Right hindlimb (tissue), 1 donor: ENCODE data around the gene ADCY7.
A peak's percentile ranks its signal among the peaks of the same experiment; 100 is the strongest.

ENCODE experiments used
- DNase-seq: peaks from one replicate; pipeline ENCODE4 v3.0.0-alpha.2; 2018

ADCY7 gene

DNA sequence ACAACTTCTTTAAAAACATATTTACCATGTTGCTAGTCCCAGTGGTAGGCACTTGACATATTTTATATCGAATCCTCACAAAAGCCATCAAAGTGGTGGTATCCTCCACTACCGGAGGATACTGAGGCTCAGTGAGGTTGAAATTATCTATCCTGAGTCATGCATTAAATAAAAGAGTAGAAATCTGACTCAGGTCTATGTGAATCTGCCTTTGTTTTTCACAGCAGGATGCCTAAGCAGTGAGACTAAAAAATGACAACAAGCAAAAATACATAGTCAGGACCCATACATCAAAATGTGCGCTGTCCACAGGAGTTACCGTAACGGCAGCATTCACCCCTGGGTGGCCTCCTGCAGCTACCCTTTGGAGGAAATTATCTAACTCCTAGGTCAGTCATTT is 84.8 kb downstream of the ADCY7 start:
- no peak for DNase-seq

DNA sequence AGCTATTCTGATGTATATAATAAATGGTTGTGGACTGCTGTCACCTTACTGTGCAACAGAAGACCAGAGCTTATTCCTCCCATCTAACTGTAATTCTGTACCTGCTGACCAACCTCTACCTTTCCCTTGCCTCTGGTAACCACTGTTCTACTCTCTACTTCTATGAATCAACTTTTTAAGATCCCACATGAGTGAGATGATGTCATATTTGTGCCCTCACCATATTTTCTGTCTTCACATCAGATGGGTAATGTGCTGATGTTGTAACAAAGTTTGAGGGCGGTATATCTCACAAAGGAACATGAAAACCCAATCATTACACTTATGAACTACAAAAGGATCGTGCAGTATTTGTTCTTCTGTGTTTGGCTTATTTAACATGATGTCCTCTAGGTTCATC is 85.6 kb downstream of the ADCY7 start:
- DNase-seq: no peak

DNA sequence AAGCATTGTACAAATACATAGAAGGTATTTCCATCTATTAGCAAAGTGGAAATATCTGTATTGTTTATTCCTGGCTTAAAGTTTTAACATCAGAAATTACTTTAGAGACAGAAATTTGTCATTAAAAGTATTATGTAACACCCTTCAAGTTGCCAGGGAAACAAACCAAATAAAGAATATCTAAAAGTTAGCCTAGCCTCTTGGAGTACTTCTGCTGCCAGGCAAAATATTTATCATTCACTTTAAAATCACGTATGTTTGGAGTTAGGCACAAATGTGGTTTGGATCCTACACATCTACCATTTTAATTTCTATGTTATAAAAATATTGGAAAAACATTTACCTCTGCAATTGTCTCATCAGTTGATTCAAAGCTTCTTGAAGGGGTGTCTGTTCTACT is 87.7 kb downstream of the ADCY7 start:
- DNase-seq: no peak

DNA sequence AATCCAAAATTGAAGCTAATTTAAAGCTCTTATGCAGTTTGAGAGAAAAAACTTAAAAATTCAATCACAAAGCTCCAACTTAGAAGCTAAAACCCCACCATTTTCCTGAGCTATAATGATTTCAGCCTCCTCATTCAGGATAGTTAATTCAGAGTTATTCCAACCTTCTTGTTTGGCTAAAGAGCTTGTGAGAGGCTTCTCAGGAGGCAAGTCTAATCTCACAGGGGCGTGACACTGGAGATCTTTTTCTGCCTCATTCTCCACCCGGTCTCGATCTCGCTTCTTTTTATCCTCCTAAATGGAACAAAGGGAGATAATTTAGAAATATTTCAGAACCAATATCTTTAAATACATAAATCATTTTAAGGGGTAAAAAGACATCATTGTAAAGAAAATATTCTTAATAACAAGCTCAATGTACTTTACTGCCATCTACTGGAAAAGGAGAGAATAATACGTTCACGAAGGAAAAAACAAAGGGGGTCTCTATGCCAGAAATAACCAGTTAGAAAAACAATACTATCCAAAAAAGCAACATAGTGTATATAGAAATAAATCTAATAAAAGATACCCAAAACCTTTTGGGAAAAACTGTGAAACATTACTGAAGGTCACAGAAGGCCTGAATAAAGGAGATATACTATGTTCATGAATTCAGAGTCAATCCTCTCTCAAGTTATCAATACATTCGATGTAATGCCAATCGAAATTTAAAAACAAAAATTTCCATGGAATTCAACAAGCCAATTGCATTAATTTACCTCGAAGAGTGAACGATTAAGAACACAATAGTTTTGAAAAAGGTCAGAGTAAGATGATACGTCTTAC is 88.5 kb downstream of the ADCY7 start:
- DNase-seq: no peak

DNA sequence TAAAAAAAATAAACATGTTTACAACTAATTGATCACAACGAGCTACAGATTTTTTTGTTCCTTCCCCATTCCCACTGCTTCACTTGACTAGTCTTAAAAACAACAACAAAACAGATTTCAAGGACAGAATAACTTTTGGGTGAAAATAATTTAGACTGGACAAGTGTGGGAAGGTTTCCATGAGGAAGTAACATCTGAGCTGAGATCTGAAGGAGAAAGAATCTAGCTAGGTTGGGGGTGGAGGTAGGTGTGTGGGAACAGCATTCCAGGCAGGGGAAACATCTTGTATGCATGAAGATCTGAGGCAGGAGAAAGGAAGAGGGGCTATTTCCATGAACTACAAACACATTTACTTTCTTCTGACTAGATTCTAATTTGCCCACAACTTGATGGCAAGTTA is 93.3 kb downstream of the ADCY7 start:
- DNase-seq: no peak

DNA sequence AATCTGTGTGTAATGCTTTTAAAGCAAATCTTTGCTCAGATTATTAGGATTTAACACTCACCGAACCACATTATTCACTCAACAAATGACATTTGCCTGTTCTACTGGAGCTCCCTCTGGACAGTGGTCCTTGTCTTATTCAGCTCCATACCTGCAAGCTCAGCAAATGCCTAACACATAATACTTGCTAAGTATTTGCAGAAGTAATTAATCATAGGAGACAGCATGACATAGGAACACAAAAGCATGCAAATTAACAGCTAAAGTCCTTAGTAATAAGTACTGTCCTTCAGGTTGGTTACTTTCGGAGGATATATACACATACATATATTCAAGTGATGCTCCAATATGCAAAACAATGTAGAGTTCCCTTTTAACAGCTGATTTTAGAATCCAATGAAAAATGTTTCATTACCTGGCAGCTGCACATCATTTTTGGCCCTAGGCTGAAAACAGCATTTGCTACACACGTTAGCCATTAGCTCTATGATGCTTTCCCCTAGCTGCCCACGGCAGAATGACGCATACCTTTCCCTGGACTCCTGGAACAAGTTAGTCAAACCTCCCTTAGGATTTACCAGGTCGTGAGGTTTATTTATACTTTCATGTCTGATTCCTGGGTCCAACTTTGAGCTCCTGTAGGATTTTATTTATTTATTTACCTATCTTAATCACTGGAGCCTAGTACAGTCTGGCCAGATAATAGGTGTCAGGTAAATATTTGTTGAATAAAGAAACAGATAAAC is 93.9 kb downstream of the ADCY7 start:
- peak; percentile 38 for DNase-seq

DNA sequence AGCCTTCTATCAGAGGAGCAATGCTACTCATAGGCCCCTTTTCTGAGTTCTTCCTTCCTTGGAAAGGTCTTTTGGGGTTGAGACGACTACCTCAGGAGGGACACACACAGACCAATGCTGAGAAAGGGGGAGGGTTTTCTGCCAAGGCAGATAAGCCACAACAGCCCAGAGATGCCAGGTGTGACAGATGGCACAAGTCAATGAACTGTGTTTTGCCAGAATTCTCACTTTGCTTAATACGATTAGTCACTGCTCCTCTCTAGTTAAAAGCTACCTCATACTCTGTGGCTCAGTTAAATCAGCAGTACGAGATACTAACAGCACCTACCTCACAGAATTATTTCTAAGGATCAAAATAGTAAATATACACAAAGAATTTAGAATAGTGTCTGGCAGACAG is 94.4 kb downstream of the ADCY7 start:
- no peak for DNase-seq

DNA sequence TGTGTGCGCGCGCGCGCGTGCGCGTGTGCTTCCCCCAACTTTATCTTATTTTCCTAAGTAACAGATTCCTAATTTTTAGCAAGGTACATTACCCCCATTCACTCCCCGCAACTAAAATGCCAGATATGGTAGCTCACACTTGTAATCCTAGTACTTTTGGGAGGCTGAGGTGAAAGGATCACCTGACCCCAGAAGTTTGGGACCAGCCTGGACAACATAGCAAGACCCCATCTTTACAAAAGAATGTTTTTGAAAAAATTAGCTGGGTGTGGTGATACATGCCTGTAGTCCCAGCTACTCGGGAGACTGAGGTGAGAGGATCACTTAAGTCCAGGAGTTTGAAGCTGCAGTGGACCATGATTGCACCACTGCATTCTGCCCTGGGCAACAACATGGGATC is 97.3 kb downstream of the ADCY7 start:
- DNase-seq: no peak

DNA sequence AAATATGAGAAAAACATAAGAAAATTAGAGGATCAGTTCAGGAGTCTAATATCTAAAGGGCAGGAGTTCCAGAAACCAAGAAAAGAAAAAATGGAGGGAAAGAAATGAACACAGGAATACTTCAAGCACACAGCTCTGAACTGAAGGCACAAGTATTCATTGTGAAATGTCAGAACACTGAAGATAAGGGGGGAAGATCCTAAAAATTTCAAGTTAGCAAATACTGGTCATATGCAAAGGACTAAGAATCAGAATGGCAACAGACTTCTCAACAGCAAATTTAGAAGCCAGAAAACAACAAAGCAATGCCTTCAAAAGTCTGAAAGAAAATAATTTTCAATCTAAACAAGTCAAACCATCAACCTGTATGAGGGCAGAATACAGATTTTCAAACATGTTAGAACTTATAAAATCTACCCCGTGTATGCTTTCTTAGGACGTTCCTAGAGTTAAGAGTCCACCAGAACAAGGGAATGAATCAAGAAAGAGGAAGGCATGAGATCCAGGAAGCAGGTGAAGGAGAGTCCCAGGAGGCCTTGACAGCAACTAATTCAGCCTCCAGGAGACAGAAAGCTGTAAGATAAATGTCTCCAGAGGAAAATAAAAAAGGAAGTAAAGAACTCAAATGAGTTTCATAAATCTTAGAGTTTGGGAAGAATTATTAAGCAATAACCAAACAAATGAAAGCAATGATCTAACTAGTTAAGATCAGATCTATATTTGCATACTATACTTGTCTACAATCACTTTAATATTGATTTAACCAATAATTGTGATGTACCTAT is 99.6 kb downstream of the ADCY7 start:
- DNase-seq: no peak
